IMR-90 (cell line): ENCODE measurements around the gene CPB2. TPM values are rescaled to one million over a fixed set of nuclear protein-coding genes. Genes with fewer than 3 reads are reported as not detected.

ENCODE experiments used
- ATAC-seq: fragments of 200-7000 bp; cut with Tn5 transposase; 2 replicates; pipeline ENCODE4 v1.9.1; 2020; ENCODE audit warnings: low read depth, mild to moderate bottlenecking, moderate library complexity
- BruUV-seq: library from RNA; stranded (reverse); fragments of 400-500 nt; replicated peaks from 2 replicates; lab custom pipeline; 2021; lab: Mats Ljungman, UMichigan
- CTCF ChIA-PET: fragments of 300-600 bp; formaldehyde crosslinking; extraction: SDS; loops from one replicate; lab custom pipeline; 2021; ENCODE audit warnings: antibody characterized with exemption; lab: Yijun Ruan, JAX
- POLR2A ChIA-PET: fragments of 300-600 bp; sonication (Branson Sonifier 250); formaldehyde crosslinking; loops from one replicate; lab custom pipeline; 2022; ENCODE audit warnings: antibody characterized with exemption; ENCODE audit not compliant: unreplicated experiment; lab: Charles Lee
- DNase-seq: peaks from one replicate; pipeline ENCODE4 v3.0.0; 2013
- H2AFZ ChIP-seq: replicated peaks from 2 replicates; pipeline ENCODE3; 2013; ENCODE audit warnings: low read length, mild to moderate bottlenecking; ENCODE audit not compliant: poor library complexity
- H2AK5ac ChIP-seq: 2 replicates; pipeline ENCODE4 v1.6.1; 2013; ENCODE audit warnings: low read depth, low read length, inconsistent platforms
- H2AK9ac ChIP-seq: replicated peaks from 2 replicates; pipeline ENCODE3; 2013; ENCODE audit warnings: mild to moderate bottlenecking, low read depth, low read length, moderate library complexity; ENCODE audit not compliant: poor library complexity
- H2BK120ac ChIP-seq: 2 replicates; pipeline ENCODE4 v1.6.1; 2013; ENCODE audit warnings: low read depth, low read length, inconsistent platforms
- H2BK15ac ChIP-seq: 3 replicates; pipeline ENCODE4 v1.6.1; 2013; ENCODE audit warnings: low read depth, low read length, inconsistent platforms
- H2BK20ac ChIP-seq: 2 replicates; pipeline ENCODE4 v1.6.1; 2013; ENCODE audit warnings: low read depth, mild to moderate bottlenecking, inconsistent platforms, low read length, moderate library complexity
- H2BK5ac ChIP-seq: 2 replicates; pipeline ENCODE4 v1.6.1; 2013; ENCODE audit warnings: mild to moderate bottlenecking, low read depth, low read length, inconsistent platforms; ENCODE audit not compliant: poor library complexity, severe bottlenecking
- H3K14ac ChIP-seq: replicated peaks from 2 replicates; pipeline ENCODE4 v1.6.1; 2013; ENCODE audit warnings: low read depth, low read length, inconsistent platforms
- H3K18ac ChIP-seq: 2 replicates; pipeline ENCODE4 v1.6.1; 2013; ENCODE audit warnings: low read depth, low read length, control low read depth
- H3K23ac ChIP-seq: 2 replicates; pipeline ENCODE4 v1.6.1; 2013; ENCODE audit warnings: low read depth, low read length, inconsistent platforms
- H3K27ac ChIP-seq: 2 replicates; pipeline ENCODE4 v1.5.1; 2013; ENCODE audit warnings: mild to moderate bottlenecking, control low read depth, low read length; ENCODE audit not compliant: insufficient read depth
- H3K27me3 ChIP-seq: 2 replicates; pipeline ENCODE4 v1.6.1; 2013; ENCODE audit warnings: low read length; ENCODE audit not compliant: control insufficient read depth, insufficient read depth
- H3K36me3 ChIP-seq: 2 replicates; pipeline ENCODE4 v1.6.1; 2013; ENCODE audit warnings: low read length, mixed read lengths; ENCODE audit not compliant: control insufficient read depth, insufficient read depth
- H3K4ac ChIP-seq: 2 replicates; pipeline ENCODE4 v1.6.1; 2013; ENCODE audit warnings: low read depth, low read length, inconsistent platforms
- H3K4me1 ChIP-seq: 2 replicates; pipeline ENCODE4 v1.6.1; 2013; ENCODE audit warnings: low read length, mixed read lengths; ENCODE audit not compliant: control insufficient read depth, insufficient read depth
- H3K4me2 ChIP-seq: 2 replicates; pipeline ENCODE4 v1.6.1; 2013; ENCODE audit warnings: low read depth, mild to moderate bottlenecking, control low read depth, low read length, moderate library complexity
- H3K4me3 ChIP-seq: 2 replicates; pipeline ENCODE4 v1.5.1; 2013; ENCODE audit warnings: low read depth, mild to moderate bottlenecking, control low read depth, low read length, moderate library complexity; ENCODE audit not compliant: insufficient read depth
- H3K56ac ChIP-seq: 2 replicates; pipeline ENCODE4 v1.6.1; 2013; ENCODE audit warnings: low read length, inconsistent platforms; ENCODE audit not compliant: insufficient read depth; ENCODE audit errors: extremely low read depth
- H3K79me1 ChIP-seq, 2 experiments: 2 replicates each; pipeline ENCODE4 v1.6.1; 2013; ENCODE audit warnings: low read length in 2 of 2, inconsistent platforms in 1 of 2, low read depth in 1 of 2
- H3K9ac ChIP-seq: 2 replicates; pipeline ENCODE4 v1.6.1; 2013; ENCODE audit warnings: low read depth, low read length, control low read depth
- H3K9me1 ChIP-seq: 2 replicates; pipeline ENCODE4 v1.6.1; 2013; ENCODE audit warnings: low read length, inconsistent platforms; ENCODE audit not compliant: insufficient read depth
- H3K9me3 ChIP-seq: 2 replicates; pipeline ENCODE4 v1.6.1; 2013; ENCODE audit warnings: low read length; ENCODE audit not compliant: control insufficient read depth, insufficient read depth
- H4K20me1 ChIP-seq: 2 replicates; pipeline ENCODE4 v1.6.1; 2013; ENCODE audit warnings: low read length, inconsistent platforms; ENCODE audit not compliant: insufficient read depth
- H4K5ac ChIP-seq: 2 replicates; pipeline ENCODE4 v1.6.1; 2013; ENCODE audit warnings: mild to moderate bottlenecking, low read depth, low read length, control low read depth
- H4K8ac ChIP-seq, 2 experiments: 2 replicates each; pipeline ENCODE4 v1.6.1; 2013; ENCODE audit warnings: low read depth in 2 of 2, low read length in 2 of 2, control low read depth in 1 of 2, inconsistent platforms in 1 of 2
- H4K91ac ChIP-seq: 2 replicates; pipeline ENCODE4 v1.6.1; 2013; ENCODE audit warnings: low read depth, low read length, inconsistent platforms; ENCODE audit not compliant: insufficient read depth
- ELK1 ChIP-seq: fragments of 150-350 bp; IDR thresholded peaks from 2 replicates; pipeline ENCODE4 v1.6.1; 2016; ENCODE audit warnings: low read depth, mild to moderate bottlenecking, low read length, moderate library complexity, borderline replicate concordance
- dilution Hi-C: fragments of 300-500 bp; cut with HindIII; formaldehyde crosslinking; loops from one replicate; pipeline ENCODE4 v1.14.3; 2018; ENCODE audit warnings: low sequenced_read_pairs; ENCODE audit not compliant: unreplicated experiment
- in situ Hi-C: fragments of 300-500 bp; cut with MboI; formaldehyde crosslinking; loops from 3 replicates; pipeline ENCODE4 v1.14.3; 2019; ENCODE audit warnings: low sequenced_read_pairs, inconsistent platforms, mixed read lengths
- intact Hi-C: fragments of 100-400 bp; cut with micrococcal nuclease; formaldehyde crosslinking; loops from 2 replicates; pipeline ENCODE4 v1.10.0; 2022
- polyA plus RNA-seq, 3 experiments: library from polyadenylated mRNA; depleted of rRNA; stranded (reverse); fragments of >200 nt; gene quantifications; 2 replicates each; pipeline ENCODE4 v1.2.3, GENCODE V29; 2012; ENCODE audit warnings: low replicate concordance in 1 of 3
- total RNA-seq: library from RNA; depleted of rRNA; stranded (reverse); fragments of >200 nt; gene quantifications from 2 replicates; pipeline ENCODE4 v1.2.3, GENCODE V29; 2012

CPB2 gene
- total and polyA plus RNA-seq, 2 of the 4 experiments (the other 2 are of a cell fraction), result not detected

DNA sequence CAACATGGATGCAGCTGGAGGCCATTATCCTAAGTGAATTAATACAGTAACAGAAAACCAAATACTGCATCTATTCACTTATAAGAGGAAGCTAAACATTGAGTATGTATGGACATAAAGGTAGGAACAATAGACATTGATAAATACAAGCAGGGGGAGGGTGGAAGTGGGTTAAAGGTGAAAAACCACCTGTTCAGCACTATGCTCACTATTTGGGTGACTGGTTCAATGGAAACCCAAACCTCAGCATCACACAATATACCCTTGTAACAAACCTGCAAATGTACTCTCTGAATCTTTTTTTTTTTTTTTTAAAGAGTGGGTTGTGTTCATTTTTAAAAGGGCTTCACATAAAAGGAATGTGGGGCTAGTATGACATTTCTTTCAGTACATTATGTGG lies 26.9 kb upstream of the CPB2 start:
- dilution Hi-C loops (no loop called here), in situ Hi-C loops (no loop called here), intact Hi-C loops (no loop called here)
- no peak overlapping the region for H2BK5ac ChIP-seq
- H3K4me1 ChIP-seq, result no peaks in the 10 kb centered on the region
- H3K9me3 ChIP-seq, result no peaks in the 10 kb centered on the region
- no peak overlapping the region for H3K14ac ChIP-seq
- H2AK9ac ChIP-seq, result no peak overlapping the region
- H4K5ac ChIP-seq, result no peak overlapping the region
- H3K23ac ChIP-seq, result no peak overlapping the region
- H2AK5ac ChIP-seq, result no peak overlapping the region
- no peak overlapping the region for H2BK20ac ChIP-seq
- H3K4me2 ChIP-seq, result no peak overlapping the region
- no peaks in the 10 kb centered on the region for H3K36me3 ChIP-seq
- no peak for TF ChIP-seq ELK1
- no peak for ATAC-seq
- DNase-seq, result no peak
- no TSS peak for BruUV-seq
- no peak overlapping the region for H2AFZ ChIP-seq
- no peak overlapping the region for H4K8ac ChIP-seq
- H4K20me1 ChIP-seq, result no peaks in the 10 kb centered on the region
- no peak overlapping the region for H3K4ac ChIP-seq
- peaks cover 9% of the 10 kb centered on the region; the same call in 1 of the 2 replicates for H3K27me3 ChIP-seq
- no peaks in the 10 kb centered on the region for H3K79me1 ChIP-seq
- H3K9me1 ChIP-seq, result no peaks in the 10 kb centered on the region
- H4K91ac ChIP-seq, result no peak overlapping the region
- no peak overlapping the region for H3K9ac ChIP-seq
- no peak overlapping the region for H3K18ac ChIP-seq
- ChIA-PET POLR2A (no interaction called here), CTCF (no interaction called here)
- no peak overlapping the region for H3K56ac ChIP-seq
- no peak overlapping the region for H2BK120ac ChIP-seq
- H2BK15ac ChIP-seq, result no peak overlapping the region
- no peak overlapping the region for H3K27ac ChIP-seq
- H3K4me3 ChIP-seq, result no peak overlapping the region
